HG03378 (cell line): ENCODE results near the gene ACTL9.

ENCODE experiments used
- ATAC-seq: cut with Tn5 transposase; IDR thresholded peaks from one replicate; pipeline ENCODE4 v1.9.1; 2021; ENCODE audit warnings: mild to moderate bottlenecking, moderate library complexity; ENCODE audit not compliant: unreplicated experiment

The ACTL9 gene

DNA sequence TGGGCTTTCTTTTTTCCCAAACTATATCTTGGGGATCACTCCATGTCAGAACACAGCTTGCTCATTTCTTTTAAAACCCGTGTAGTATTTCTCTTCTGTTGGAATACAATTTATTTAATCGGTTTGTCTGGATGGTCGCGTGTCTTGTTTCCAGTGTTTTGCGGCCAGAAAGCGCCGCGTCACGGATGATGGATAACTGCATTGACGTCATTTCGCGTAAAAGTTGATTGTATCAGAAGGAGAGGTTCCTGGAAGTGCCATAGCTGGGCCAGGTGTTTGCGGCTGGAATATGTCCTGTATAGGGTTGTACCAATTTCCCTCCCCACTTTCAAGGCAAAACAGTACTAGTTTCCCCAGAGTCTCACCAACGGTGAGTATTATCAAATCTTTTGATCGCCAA lies 9.7 kb downstream of the ACTL9 start:
- ATAC-seq = no peak

DNA sequence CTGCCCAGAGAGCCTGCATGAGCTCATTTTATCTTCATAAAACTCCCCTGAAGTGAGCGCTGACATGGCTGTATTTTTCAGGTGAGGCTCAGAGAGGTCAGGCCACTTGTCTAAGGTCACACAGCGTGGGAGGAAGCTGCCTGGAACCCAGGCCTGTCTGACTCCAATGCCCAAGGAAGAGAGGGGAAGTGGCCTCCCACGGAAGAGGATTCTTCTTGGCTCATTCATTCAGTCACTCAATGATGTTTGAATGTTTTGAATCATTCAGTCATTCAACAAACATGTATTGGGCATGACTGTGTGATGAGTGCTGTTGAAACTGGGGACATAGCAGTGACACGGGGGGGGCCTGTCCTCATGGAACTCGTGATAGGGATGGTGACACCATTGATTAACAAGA lies 12.0 kb downstream of the ACTL9 start:
- no peak for ATAC-seq

GRCh38 chr19:8684001-8684902 lies 14.3 kb downstream of the ACTL9 start:
- no peak for ATAC-seq

- no peak for ATAC-seq
These were observed 15.7 kb downstream of the ACTL9 start for GRCh38 chr19:8682931-8683330.

GRCh38 chr19:8682472-8682871 lies 16.1 kb downstream of the ACTL9 start:
- no peak for ATAC-seq

DNA sequence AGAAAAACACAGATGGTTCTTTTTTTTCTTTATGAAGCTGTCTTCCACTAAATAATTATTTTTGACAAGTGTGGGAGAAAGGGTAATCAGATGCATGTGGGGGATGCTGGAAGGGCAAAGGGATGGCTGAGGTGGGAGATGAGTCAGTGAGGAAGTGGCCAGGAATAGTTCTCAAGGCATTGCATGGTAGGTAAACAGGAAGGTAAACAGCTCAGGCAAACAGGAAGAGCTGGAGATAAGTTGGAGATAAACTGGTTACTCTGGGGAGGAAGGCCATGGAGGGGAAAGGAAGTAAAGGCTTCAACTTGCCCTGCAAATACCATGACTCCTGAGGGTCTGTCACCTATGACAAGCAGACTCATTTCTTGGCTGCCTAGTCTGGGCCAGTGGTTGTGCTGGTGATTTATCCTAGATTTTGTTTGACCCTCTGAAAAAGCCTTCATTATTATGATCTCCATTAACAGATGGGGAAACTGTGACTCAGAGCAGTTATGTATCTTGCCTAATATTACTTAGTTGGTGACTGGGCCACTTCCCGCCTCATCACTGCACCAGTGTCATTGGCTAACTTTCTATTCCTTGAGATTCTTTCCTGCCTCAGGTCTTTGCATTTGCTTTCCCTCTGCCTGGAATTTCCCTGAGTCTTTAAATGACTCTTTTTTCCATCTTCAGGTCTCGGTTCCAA lies 17.1 kb downstream of the ACTL9 start:
- ATAC-seq = no peak

DNA sequence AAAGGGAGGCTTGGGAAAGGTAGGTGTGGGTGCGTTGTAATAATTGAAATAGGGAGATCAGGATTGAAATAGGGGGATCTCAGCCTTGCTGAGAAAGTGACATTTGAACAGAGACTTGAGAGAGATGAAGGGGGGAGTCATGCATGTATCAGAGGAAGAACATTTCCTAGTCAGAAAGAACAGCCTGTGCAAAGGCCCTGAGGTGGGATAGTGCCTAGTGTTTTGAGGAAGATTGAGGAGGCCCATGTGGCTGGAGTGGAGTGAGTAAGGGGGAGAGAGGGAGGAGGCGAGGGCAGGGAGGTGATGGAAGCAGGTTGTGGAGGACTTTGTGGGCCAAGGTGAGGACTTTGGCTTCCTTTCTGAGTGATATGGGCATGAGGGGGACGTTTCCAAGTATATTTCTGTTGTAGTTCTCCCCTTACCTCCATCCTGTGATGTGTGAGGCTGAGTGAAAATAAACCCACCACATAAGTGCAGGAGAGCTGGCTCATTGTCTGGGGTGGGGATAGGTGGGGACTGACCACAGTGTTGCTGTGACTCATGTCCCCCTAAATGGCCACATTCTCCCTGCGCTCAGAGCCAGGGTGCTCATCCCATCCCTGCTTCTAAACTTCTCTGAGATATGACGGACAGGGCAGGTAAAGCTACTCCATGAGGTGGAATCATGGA lies 17.8 kb downstream of the ACTL9 start:
- ATAC-seq = no peak

DNA sequence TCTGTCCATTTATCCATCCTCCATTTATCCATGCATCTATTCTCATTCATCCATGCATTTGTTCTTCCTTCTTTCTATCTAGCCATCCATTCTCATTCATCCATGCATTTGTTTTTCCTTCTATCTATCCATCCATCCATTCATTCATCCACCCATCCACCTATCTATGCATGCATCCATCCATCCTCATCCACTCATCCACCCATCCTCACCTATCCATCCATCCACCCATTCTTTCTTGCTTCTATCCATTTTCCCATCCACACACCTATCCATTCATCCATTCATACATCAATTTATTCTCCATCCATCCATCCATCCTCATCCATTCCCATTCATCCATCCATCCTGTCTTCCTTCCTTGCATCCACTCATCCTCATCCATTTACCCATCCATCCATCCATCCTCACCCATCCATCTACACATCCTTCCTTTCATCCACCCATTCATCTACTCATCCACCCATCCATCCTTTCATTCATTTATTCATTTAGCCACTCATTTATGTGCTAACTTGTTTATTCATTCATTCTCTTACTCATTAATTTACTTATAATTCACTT lies 20.3 kb downstream of the ACTL9 start:
- ATAC-seq = no peak

GRCh38 chr19:8675066-8675465 lies 23.5 kb downstream of the ACTL9 start:
- ATAC-seq = no peak

- ATAC-seq = no peak
These were observed 25.2 kb downstream of the ACTL9 start for GRCh38 chr19:8673276-8673891.

- ATAC-seq = no peak
These were observed 31.7 kb downstream of the ACTL9 start for GRCh38 chr19:8666814-8667405.

- no peak for ATAC-seq
These were observed 33.0 kb downstream of the ACTL9 start for GRCh38 chr19:8665468-8666213.

GRCh38 chr19:8664671-8665057 lies 33.9 kb downstream of the ACTL9 start:
- ATAC-seq = no peak

GRCh38 chr19:8663920-8664670 lies 34.5 kb downstream of the ACTL9 start:
- ATAC-seq = no peak

GRCh38 chr19:8662263-8662662 lies 36.3 kb downstream of the ACTL9 start:
- ATAC-seq = no peak

GRCh38 chr19:8659905-8660304 lies 38.7 kb downstream of the ACTL9 start:
- no peak for ATAC-seq

DNA sequence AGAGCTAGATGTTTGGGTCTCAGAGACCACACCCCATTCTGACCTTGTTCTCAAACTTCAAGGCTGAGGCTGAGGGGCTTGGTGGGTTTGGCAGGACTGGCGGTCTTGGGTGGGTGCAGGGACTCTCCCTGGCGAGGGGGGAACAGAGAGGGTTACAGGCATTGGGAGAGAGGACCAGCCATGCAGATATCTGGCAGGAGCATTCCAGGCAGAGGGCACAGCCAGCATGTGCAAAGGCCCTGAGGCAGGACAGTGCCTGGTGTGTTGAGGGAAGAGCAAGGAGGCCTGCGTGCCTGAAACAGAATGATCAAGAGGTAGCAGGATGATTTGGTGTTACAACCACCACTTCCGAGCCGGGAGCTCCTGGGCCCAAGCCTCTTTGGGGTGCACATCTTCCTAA lies 40.7 kb downstream of the ACTL9 start:
- ATAC-seq = no peak

GRCh38 chr19:8655340-8655709 lies 43.3 kb downstream of the ACTL9 start:
- ATAC-seq = no peak

- no peak for ATAC-seq
These were observed 43.8 kb downstream of the ACTL9 start for GRCh38 chr19:8654591-8655339.
